ENCODE data around the gene FAM131A. TPM values are rescaled to one million over a fixed set of nuclear protein-coding genes. Genes with fewer than 3 reads are reported as not detected.

FAM131A gene
- total RNA-seq, 2 experiments from 2014 or later = 4.0 to 5.5 TPM

GRCh38 chr3:184307915-184308314, 29.5 kb upstream of the FAM131A start:
- DNase-seq = no peak
- Mint-ChIP-seq H3K4me3 (no peak overlapping the region), H3K9me3 (no peaks in the 10 kb centered on the region), H3K27ac (no peak overlapping the region), H3K27me3 (no peaks in the 10 kb centered on the region), H3K36me3 (ENCODE audit: low read depth) (peaks cover 48% of the 10 kb centered on the region), H3K4me1 (ENCODE audit: low read depth) (peaks cover 9% of the 10 kb centered on the region)
- ATAC-seq = no peak
- no peak for TF ChIP-seq CTCF (IDR thresholded peaks at IDR 0.05)
- intact Hi-C loops (cut with micrococcal nuclease) = no loop called here
- POLR2A ChIA-PET = interaction anchor here (1.7 kb wide), 1 partner anchor 20 kb away, joined by 8 read pairs; no protein-coding TSS in a partner anchor
- CTCF ChIA-PET = no interaction called here

GRCh38 chr3:184308744-184309143, 28.7 kb upstream of the FAM131A start:
- H3K27ac Mint-ChIP-seq = peak overlapping the region; percentile 44
- peaks cover 9% of the 10 kb centered on the region for H3K4me1 Mint-ChIP-seq (ENCODE audit: low read depth)
- no peak overlapping the region for H3K4me3 Mint-ChIP-seq
- no peak for TF ChIP-seq CTCF (IDR thresholded peaks at IDR 0.05)
- ChIA-PET POLR2A (no interaction called here), CTCF (no interaction called here)
- H3K9me3 Mint-ChIP-seq = no peaks in the 10 kb centered on the region
- peaks cover 40% of the 10 kb centered on the region for H3K36me3 Mint-ChIP-seq (ENCODE audit: low read depth)
- DNase-seq (no peak), ATAC-seq (no peak)
- no peaks in the 10 kb centered on the region for H3K27me3 Mint-ChIP-seq
- intact Hi-C loops (cut with micrococcal nuclease) = no loop called here

DNA sequence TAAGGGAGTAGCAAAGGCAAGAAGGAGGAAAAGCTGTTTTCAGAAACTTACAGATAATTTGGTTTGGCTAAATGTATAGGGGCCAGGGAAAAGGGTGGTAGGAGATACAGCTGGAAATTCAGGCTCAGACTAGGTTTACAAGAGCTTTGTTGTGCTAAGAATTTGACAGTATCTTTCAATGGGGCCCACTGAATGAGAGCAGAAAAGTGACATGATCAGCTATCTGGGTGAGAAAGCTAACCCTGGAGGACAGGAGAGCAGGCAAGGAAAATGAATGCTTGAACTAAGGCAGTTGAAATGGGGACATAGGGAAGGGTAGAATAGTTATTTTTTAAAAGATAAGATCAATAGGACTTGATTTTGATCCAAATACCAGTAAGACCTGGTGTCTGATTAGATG, 25.8 kb upstream of the FAM131A start:
- ATAC-seq = no peak
- Mint-ChIP-seq H3K27ac (no peak overlapping the region), H3K36me3 (ENCODE audit: low read depth) (peaks cover 36% of the 10 kb centered on the region), H3K4me1 (ENCODE audit: low read depth) (peaks cover 15% of the 10 kb centered on the region), H3K9me3 (no peaks in the 10 kb centered on the region), H3K4me3 (no peak overlapping the region), H3K27me3 (no peaks in the 10 kb centered on the region)
- POLR2A ChIA-PET = interaction anchor here (1.0 to 1.7 kb wide), 4 partner anchors 9 to 15 kb away, joined by 3 to 5 read pairs (median 4); partner anchors contain the start of gene PSMD2
- DNase-seq = no peak
- intact Hi-C loops (cut with micrococcal nuclease) = no loop called here
- CTCF ChIA-PET = interaction anchor here (0.7 to 1.7 kb wide), 4 partner anchors 9 to 294 kb away, joined by 3 to 5 read pairs (median 3); partner anchors contain the start of gene ABCC5
- TF ChIP-seq CTCF (IDR thresholded peaks at IDR 0.05) = no peak

- ATAC-seq (peak; percentile 91), DNase-seq (peak; percentile 95)
- H3K27ac Mint-ChIP-seq = peak within 1 kb of the TSS; percentile 92
- ChIA-PET CTCF (no interaction called here), POLR2A (interaction anchor here (3.0 kb wide), 1 partner anchor 24 kb away, joined by 22 read pairs; the partner anchor contains the start of gene FAM131A)
- H3K4me1 Mint-ChIP-seq (ENCODE audit: low read depth) = peaks cover 27% of the 10 kb centered on the region
- TF ChIP-seq CTCF (IDR thresholded peaks at IDR 0.05) = no peak
- no peaks in the 10 kb centered on the region for H3K27me3 Mint-ChIP-seq
- H3K9me3 Mint-ChIP-seq = no peaks in the 10 kb centered on the region
- H3K4me3 Mint-ChIP-seq = peak within 1 kb of the TSS; percentile 85
- intact Hi-C loops (cut with micrococcal nuclease) = no loop called here
- H3K36me3 Mint-ChIP-seq (ENCODE audit: low read depth) = peaks cover 36% of the 10 kb centered on the region
Measured at GRCh38 chr3:184314363-184314699, 23.1 kb upstream of the FAM131A start, which contains the start of gene EIF4G1. Gene EIF4G1 (plus strand): TSS chr3:184314606. CDS start chr3:184315797, 1,191 bp downstream.

DNA sequence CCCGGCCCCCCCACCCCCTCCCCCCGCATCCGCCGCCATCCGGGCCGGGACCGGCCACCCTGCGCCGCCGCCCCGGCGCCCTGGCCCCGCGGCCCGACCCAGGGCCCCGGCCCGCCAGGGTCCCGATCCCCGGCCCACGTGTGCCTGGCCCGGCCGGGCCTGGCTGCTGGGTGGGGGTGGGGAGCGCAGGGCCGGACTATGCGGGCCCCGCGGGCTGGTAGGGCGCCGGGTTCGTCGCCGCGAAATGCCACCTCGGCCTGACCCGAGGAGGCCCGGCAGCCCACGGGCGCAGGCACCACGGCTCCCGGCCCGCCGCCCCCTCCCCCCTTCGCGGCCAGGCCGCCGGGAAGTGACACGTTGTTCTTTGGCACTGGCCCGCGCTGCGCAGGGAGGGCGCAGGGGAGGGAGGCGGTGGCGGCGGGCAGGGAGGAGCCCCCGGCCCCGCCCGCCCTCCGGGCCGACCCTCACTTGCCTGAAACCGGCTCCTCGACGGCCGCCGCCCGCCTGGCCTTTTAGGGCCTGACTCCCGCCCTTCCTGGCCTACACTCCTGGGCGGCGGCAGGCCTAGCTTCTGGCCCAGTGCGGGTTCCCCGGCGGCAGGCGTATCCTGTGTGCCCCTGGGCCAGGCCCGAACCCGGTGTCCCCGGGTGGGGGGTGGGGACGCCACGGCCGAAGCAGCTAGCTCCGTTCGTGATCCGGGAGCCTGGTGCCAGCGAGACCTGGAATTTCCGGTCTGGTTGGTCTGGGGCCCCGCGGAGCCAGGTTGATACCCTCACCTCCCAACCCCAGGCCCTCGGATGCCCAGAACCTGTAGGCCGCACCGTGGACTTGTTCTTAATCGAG, 22.5 kb upstream of the FAM131A start:
- Mint-ChIP-seq H3K4me1 (ENCODE audit: low read depth) (peaks cover 32% of the 10 kb centered on the region), H3K27ac (peak overlapping the region; percentile 92), H3K36me3 (ENCODE audit: low read depth) (peaks cover 37% of the 10 kb centered on the region), H3K4me3 (peak overlapping the region; percentile 85), H3K27me3 (no peaks in the 10 kb centered on the region), H3K9me3 (no peaks in the 10 kb centered on the region)
- no peak for TF ChIP-seq CTCF (IDR thresholded peaks at IDR 0.05)
- ChIA-PET POLR2A (interaction anchor here (1.1 to 3.0 kb wide), 12 partner anchors 9 to 298 kb away, joined by 3 to 58 read pairs (median 8); partner anchors contain the start of genes CLCN2, FAM131A and POLR2H), CTCF (interaction anchor here (1.0 kb wide), 1 partner anchor 57 kb away, joined by 4 read pairs; no protein-coding TSS in a partner anchor)
- intact Hi-C loops (cut with micrococcal nuclease) = no loop called here
- peak; percentile 59 for DNase-seq
- ATAC-seq = peak; percentile 49
